Measurements from ENCODE around the gene C6orf47.
"Not testable (repeated sequence)": the region's sequence is repeated elsewhere in the genome, so short reads cannot be mapped to it uniquely, and the experiment has no call there.

C6orf47 gene, protein sequence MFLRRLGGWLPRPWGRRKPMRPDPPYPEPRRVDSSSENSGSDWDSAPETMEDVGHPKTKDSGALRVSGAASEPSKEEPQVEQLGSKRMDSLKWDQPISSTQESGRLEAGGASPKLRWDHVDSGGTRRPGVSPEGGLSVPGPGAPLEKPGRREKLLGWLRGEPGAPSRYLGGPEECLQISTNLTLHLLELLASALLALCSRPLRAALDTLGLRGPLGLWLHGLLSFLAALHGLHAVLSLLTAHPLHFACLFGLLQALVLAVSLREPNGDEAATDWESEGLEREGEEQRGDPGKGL

DNA sequence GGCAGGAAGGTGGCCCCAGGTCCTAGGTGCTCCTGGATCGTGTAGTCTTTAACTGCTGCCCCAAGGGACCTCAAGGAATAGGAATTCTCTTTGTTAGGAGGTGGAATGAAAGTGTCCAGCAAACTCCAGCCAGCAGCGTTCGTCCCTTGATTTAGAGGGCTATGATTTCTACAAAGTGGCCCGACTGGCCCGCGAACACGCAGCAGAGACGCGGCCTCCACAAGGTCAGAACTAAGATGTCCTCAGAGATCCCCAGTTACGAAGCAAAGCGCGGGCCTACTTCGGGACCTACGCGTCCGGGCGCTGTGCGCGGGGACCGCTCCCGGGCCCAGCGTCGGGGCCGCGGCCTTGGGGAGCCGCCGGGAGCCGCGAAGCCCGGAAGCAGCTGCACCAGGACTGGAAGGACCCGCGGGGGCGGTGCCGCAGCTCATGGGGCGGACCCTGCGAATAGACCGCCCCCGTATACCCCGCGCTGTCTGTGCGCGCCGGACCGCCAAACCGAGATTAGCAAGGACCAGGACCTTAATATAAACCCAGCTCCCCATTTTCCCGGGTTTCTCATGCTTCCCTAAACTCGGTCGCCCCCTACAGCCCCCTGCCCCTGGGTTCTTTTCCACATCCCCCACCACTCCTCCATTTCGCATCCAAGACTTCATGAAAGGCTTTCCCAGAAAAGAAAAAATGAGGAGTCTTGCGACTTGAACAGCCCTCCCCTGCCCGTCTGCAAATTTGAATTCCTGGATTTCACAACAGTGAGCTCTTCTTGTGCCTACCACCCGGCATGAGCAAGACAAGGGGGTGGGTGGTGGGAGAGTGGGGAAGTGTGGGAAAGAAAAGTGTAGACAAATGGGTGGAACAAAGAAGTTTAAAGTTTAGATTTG, at the start of gene C6orf47:
Gene C6orf47, minus strand, starts transcription at position 398 of the 881 bp plus-strand sequence. CDS start 831 bp downstream, outside the sequence.
- peak; percentile 92 for DNase-seq

DNA sequence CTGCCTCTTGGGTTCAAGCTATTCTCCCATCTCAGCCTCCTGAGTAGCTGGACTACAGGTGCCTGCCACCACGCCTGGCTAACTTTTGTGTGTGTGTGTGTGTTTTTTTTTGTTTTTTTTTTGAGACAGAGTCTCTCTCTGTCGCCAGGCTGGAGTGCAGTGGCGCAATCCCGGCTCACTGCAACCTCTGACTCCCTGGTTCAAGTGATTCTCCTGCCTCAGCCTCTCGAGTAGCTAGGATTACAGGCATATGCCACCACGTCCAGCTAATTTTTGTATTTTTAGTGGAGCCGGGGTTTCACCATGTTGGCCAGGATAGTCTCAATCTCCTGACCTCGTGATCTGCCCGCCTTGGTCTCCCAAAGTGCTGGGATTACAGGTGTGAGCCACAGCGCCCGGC, 48.6 kb upstream of the C6orf47 start:
- not testable (repeated sequence) for DNase-seq

DNA sequence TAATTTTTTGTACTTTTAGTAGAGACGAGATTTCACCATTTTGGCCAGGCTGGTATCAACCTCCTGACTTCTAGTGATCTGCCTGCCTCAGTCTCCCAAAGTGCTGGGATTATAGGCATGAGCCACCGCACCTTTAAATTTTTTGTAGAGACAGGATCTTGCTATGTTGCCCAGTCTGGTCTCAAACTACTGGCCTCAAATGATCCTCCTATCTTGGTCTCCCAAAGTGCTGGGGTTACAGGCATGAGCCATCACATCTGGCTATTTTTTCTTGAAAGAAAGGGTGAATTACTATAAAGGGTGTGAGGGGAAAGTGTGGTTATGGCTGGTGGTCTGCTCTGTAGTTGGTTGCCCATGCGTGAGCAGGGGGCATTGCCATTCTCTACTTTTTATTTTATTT, 47.6 kb upstream of the C6orf47 start:
- no peak for DNase-seq

DNA sequence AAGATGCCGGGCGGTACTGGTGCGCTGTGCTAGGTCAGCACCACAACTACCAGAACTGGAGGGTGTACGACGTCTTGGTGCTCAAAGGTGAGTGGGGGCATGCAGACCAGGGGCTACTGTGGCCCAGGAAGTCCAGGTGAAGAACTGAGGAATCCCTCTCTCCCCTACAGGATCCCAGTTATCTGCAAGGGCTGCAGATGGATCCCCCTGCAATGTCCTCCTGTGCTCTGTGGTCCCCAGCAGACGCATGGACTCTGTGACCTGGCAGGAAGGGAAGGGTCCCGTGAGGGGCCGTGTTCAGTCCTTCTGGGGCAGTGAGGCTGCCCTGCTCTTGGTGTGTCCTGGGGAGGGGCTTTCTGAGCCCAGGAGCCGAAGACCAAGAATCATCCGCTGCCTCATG, 47.1 kb upstream of the C6orf47 start:
- no peak for DNase-seq

DNA sequence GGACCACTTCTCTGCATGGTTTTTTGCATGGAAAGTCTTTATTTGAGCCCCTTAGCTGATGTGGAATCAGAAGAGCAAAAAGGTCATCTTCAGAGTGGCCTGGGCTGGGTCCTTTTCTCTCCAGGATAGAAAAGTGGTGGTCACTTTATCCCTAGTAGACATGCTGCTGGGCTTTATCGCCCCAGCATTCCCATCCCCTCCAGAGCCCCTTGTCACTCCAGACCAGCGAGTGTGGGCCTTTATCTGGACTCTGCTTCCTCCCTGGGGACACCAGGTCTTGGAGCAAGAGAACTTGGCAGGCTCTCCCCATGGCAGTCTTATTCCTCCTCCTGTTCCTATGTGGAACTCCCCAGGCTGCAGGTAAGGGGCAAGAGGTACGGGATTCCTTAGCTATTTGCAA, 46.0 kb upstream of the C6orf47 start, which contains the start of gene LY6G6F:
Gene LY6G6F, plus strand, starts transcription at position 268 of the 400 bp plus-strand sequence. Its CDS starts 41 bp downstream, at position 309.
- DNase-seq, result no peak

DNA sequence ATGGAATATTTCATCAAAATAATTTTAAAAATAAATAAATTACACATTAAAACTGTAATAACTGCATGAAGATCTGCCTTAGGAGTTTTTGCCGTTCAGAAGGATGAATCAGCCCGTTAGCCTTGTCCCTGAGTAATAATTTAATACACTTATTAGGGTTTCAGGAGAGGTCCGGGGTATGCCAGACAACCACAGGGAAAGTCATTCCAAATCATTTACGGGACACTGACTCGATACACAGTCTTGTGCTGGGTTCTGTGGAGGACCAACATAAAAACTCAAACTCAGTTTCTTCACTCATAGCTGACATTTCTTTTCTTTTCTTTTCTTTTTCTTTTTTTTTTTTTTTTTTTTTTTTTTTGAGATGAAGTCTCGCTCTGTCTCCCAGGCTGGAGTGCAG, 45.4 kb upstream of the C6orf47 start:
- no peak for DNase-seq

DNA sequence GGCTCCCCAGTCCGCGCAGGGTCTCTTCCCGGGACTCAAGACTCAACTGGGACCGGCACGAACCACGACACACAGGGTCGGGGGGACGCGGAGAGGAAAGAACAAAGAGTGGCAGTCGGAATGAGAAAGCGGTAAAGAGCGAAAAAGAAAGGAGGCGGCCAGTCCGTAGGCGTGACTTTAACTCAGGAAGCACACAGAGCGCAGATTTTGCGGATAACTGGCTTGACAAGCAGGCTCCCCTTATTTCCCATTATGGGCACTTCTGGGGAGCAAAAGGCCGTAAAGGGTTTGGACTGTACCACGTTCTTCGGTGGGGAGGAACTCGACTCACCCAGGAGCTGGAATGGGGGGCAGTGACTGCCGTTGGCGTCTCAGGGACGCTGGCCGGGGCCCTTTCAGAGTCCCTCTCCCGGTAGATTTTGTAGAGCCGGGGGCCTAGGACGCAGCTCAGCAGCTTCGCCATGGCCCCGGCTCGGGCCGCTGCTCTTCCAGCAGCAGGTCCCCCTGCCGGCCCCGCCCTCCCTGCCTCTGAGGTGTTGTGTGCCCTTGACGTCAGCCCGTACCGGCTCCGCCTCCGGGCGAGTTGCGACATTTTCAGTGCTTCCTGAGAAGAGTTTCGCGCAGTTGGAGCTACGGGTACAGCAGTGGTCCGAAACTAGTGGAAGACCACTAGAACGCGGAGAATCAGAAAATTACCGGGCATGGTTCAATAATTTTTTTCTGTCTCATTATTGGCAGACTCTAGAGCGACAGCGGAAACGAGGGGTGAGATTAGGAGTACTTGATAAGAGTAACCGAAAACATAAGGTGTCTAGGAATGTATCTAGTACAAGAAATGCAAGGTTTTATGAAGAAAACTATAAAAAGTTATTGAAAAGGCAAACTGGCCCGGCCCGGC, 42.5 kb upstream of the C6orf47 start, which contains the start of gene ABHD16A:
Gene ABHD16A, minus strand, starts transcription at position 506 of the 898 bp plus-strand sequence. Its CDS starts 43 bp downstream, at position 463.
- peak; percentile 99 for DNase-seq

DNA sequence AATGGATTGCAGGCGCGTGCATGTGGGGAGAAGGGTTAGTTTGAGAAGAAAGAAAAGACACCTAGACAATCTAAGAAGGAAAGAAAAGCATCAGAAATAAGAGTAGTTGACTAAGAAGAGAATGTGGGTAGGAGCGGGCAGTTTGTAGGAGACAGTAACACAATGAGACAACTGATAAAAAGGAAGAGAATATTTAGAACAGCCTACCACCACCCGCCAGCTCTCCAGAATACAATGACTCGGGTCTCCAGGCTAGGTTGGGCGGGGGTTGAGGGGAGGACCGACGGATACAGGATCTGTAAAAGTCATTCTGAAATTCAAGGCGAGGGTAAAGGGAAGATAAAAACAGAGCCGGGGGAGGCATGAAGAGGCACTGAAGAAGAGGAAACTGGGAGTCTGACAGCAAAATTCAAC, 41.8 kb upstream of the C6orf47 start:
- peak; percentile 56 for DNase-seq

DNA sequence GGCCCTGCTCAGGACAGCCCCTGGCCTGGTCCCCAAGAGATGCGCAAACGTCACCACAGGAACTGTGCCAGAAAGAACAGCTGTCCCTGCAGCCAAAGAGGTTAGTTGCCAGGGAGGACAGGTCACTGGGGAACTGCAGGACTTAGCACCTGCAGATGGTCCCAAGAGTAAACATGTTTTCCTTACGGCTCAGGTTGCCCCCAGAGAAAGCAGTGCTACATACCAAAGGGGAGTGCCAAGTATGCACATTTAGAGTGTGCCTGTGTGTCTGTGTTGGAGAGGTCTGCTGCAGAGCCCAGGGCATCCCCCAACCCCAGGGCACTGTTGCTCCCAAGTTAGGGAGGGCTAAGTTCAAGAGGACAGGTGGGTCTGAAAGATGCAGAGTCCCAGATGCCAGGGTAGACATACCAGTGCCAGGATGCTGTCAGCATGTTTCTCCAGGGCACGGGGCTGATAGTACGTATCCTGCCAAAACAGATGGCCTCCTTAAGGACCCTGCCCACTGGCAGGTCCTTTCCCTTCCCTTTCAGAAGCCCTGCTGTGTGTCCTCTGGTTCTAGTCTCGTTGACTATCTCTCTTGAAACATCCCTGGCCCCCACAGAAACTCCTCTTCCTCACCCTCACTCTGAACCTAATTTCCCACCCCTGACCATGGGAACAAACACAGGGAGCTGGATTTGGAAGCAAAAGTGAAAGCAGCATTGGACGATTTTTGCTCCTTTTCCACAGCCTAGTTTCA, 41.3 kb upstream of the C6orf47 start:
- no peak for DNase-seq

DNA sequence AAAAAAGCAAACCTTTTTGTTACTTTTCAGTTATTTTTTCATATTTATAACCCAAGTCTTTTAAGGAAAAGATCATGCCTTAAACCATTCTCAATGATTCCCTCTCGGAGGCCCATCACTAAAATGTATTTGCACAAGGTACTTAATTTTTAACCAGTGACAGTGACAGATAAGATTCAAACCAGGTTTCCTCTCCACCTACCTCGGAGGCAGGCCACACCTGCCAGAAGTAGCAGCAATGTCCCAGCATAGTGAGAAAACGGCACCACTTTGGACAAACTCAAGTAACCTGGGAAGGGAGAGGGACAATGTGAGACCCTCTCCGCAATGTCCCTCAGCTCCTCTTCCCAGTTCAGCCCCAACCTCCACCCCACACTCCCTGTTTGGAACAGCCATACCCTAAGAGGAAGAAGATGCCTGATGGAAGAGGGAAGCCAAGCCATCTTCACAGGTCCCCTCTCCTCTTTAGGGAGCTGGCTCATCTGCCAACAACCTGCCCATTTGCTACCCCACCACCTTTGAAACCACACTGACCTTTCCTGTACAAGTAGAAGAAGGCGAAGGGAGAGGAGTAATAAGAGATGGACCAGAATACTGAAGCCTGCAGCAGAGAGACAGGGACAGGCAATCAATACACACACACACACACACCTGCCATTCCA, 40.3 kb upstream of the C6orf47 start:
- no peak for DNase-seq

DNA sequence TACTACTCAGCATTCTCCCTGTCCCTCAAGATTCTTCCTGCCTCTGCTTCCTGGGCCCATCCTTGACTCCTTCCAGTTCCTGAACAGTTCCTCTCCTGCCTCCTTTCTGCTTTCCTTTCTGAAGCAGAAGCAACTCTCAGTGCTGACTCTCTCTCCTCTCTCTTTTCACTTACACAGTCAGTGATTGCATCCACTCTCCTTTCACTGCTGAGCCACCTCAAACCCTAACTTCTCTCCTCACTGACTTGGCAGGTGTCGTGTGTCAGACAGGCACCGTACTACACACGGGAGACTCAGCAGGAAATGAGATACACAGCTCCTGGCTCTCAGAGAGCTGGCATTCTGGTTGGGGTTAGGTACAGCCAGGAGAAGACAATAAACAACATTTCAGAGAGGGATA, 37.0 kb upstream of the C6orf47 start:
- no peak for DNase-seq

DNA sequence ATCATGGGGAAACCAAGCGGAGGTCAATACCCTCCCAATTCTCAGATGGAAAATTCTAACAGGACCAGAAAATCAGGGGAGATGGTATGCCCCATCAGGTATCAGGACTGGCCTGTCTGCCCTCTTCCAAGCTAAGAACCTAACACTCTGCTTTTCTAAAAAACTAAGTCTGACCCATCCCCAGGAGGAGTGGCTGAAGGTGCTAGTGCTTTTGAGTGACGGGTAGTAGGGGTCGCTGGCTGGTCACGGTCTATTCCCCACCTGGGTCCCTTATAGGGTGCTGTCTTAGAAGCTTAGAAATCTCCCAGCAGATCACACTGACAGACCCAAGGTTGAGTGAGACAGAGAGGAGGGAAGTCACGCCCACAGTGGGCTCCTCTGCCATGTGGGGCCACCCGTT, 33.0 kb upstream of the C6orf47 start:
- DNase-seq, result no peak

DNA sequence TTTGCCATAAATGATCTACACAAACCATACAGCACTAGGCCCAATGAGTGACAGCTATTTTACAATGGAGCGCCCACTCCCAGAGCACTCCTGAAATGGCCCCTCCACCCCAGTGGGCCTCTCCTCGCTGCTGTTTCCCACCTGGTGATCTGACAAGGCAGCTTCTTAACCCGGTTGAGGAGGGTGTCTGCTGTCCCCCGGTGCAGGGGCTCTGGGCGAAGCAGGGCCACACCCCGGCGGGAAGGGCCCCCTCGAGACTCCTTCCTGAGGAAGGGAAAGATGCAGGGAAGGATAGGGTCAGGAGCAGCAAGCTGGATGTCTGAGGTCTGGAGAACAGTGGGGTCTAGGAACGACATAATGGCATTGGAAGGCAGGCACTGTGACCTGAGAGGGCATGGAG, 32.3 kb upstream of the C6orf47 start:
- no peak for DNase-seq

DNA sequence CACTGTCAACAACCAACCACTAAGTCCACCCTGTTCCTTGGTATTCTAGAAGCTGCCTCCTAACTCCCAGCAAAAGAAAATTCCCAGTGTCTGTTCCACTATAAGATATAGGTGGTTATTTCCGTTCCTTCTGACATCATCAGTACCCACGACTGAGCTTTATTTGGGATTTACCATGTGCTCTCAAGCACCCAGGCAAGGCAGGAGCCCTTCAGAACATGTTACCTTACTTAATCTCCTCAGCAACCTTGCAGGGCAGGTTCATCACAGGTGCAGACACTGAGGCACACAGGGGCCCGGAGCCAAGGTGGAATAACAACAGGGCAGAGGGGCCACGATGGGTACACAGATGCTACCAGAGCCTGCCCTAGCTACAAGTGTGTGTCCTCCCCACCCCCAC, 31.8 kb upstream of the C6orf47 start:
- DNase-seq, result no peak

DNA sequence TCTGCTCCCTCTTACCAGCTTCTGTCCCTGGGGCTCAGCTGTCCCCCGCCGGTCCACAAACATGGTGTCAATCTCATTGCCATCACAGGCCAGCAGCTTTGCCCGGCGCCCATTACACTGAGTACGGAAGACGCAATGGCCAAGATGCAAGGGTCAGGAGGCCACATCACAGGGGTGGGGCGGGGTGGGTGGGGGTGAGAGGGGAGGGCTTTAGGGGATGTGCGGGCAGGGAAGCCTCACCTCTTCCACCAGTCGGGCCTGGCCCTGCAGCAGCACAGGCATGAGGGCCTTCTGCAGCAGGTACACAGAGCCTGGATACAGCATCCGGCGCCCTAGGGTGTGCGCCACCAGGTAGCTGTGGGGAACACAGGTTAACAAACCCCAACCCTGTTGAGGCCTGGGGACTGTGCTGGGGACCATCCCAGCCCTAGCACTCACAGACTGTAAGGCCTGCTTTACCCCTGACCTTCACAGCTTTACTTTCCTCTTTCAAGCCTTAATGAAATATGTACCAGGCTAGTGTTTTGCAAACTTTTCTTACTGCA, 31.1 kb upstream of the C6orf47 start:
- DNase-seq, result no peak

DNA sequence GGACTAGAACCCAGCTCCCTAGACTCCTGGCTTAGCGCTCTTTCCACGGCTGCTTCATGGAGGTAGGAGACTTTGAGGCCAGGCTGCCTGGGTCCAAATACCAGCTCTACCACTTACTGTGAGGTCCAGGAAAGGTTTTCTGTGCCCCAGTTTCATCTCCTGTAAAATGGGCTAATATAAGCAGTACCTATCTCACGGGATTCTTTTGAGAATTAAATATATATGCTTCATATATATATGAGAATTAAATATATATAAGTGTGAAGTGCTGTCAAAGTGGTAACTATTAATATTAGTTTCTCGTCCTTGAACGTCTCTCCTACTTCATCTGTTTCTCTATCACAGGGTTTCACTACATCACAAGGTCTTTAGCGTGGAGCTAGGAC, 30.5 kb upstream of the C6orf47 start:
- DNase-seq, result no peak

DNA sequence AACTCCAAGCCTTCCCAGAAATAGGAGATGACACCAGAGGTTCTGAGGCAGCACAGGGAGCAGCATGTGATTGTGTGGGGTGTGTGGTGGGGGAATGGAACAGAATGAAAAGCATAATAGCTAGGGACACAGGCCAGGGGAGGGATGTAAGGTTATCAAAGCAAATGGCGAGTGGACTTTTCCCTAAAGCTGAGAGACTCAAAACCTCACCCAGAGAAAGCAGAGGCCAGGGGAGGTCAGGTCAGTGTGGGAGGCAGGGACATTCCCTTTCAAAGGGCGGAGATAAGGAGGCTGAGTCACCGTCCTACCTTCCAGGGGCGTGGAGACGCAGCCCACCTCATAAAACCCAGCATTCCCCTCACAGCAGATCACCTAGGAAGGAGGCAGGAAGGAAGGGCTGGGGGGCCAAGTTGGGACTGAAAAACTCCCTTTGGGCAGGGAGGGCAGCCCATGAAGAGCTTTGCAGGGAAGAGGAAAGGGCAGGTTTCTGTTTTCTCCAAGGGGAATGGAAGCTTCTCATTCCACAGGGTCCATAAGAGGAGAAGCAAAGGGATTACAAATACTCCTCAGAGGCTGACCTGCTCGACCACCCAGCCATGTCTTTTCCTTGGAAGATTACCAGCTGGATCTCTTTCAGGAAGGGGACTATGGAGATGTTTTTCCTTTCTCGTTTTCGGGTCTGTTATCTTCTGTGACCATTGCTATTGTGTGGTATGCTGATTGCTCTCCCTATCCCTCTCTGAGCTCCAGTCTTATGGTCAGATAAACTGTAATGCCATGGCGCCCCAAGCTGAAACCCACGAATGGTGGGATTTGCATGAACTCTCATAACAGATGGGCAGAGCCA, 29.9 kb upstream of the C6orf47 start:
- no peak for DNase-seq

DNA sequence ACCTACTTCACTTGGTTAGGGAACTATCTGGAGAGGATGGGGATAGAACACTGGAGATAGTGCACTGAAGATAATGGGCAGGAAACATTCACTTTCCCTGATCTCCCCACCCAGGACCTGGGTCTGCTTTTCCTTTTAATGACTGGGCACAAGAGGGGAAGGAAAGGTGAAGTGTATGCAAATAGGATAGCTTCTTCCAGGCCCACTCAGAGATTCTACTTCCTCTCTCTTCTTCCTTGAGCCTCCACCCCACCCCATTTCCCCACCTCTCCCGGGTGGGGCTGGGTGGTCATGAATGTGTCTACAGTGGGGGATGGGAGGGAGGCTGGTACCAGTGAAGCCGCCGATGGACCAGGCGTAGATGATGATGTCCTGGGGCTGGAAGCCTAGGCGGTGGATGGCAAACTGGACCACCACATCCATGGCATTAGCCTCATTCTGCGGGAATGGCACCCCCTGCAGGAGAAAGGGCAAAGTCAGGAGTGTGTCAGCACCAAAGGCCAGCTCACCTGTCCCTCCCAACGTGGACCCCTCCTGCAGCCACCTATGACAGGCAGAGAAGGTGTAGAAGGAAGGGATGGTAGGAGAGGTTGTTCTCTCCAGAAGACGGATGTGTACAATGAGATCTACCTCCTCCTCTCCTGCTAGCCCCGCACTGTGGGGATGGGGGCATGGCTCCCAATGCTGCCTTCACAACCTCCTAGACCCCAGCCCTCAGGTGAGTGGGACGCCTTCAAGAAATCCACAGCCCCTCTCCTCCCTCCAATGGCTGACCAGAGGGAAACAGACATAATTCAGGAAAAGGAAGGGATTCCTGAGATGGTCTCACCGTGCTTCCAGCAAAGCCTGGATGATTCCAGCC, 28.9 kb upstream of the C6orf47 start:
- no peak for DNase-seq
